Muscle layer of colon (tissue), 2 donors: ENCODE results near the gene CEP83.

Experiments used
- H3K27ac ChIP-seq: one replicate; pipeline ENCODE4 v1.7.0; 2013; ENCODE audit warnings: low read depth, mild to moderate bottlenecking, low read length, moderate library complexity
- H3K27me3 ChIP-seq, 2 donors: one replicate each; pipeline ENCODE4 v1.7.0; 2013; ENCODE audit warnings: low read length in 2 of 2, mild to moderate bottlenecking in 2 of 2; ENCODE audit not compliant: insufficient read depth in 2 of 2, control insufficient read depth in 1 of 2
- H3K36me3 ChIP-seq: one replicate; pipeline ENCODE4 v1.7.0; 2013; ENCODE audit warnings: mild to moderate bottlenecking, low read length; ENCODE audit not compliant: insufficient read depth
- H3K4me1 ChIP-seq: one replicate; pipeline ENCODE4 v1.7.0; 2013; ENCODE audit warnings: mild to moderate bottlenecking, low read length; ENCODE audit not compliant: insufficient read depth
- H3K4me3 ChIP-seq, 2 donors: one replicate each; pipeline ENCODE4 v1.7.0; 2013; ENCODE audit warnings: low read length in 2 of 2, low read depth in 1 of 2, mild to moderate bottlenecking in 1 of 2, moderate library complexity in 1 of 2
- H3K9ac ChIP-seq: one replicate; pipeline ENCODE4 v1.7.0; 2013; ENCODE audit warnings: low read length
- H3K9me3 ChIP-seq: one replicate; pipeline ENCODE4 v1.7.0; 2013; ENCODE audit warnings: mild to moderate bottlenecking, low read length
- donor health status: abdominal sarcoma.
- donor health status: Adenocarcinoma of cecum.

CEP83 gene

DNA sequence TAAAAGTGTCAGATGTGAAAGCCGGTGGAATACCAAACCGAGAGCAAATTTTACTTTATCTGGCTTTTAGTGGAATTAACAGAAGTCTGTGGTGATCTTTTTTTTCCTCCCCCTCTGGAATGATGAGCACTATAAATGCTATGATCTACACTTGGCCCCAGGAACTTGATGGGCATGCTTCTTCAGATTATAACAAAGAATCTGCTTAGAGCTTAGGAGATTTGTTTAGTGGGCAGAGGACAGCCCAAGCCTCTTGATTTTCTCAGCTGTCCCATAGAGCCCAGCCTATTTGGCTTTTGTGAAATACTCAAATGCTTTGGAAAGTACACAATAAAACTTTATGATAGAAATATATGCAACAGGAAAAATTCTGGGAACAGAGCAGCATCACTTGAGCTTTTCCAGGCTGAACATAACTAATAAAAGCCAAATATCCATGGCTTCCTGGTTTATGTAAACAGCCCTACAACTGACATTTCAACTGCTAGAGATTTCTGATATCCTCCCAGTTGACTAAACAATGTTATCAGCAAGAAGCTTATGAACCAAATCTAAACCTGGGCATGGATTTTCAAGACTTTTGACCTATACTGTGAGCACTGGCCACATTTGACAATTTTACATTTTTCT, 161.7 kb downstream of the CEP83 start:
- H3K36me3 ChIP-seq, result peaks cover 8% of the 10 kb centered on the region
- no peak overlapping the region for H3K9ac ChIP-seq
- no peaks in the 10 kb centered on the region for H3K27me3 ChIP-seq
- H3K27ac ChIP-seq, result no peak overlapping the region
- no peaks in the 10 kb centered on the region for H3K9me3 ChIP-seq
- H3K4me1 ChIP-seq, result peaks cover 20% of the 10 kb centered on the region
- H3K4me3 ChIP-seq, result no peak overlapping the region

DNA sequence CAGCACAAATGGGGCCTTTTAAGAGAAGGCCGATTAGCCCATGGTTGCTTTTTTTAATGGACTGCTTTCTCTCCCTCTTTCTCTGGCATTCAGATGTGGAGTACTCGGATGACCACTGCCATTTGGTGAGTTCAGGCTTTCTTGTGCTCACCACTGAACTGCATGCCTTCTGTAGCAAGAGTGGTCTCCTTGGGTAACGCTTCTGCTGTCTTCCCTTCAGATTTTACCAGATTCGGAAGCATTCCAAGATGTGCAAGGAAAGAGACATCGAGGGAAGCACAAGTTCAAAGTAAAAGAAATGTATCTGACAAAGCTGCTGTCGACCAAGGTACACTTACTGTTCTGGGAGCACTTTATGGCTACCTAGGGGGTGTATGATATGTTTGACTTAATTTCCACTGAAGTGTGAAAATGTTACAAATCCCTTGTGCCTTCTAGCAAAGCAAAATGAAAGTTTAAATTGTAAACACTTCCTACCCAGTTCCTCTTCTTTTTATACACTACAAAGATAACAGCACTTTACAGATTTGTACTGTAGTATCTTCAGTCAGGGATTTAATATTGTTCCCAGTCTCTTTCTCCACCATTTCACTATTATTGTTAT, 162.5 kb downstream of the CEP83 start:
- H3K36me3 ChIP-seq, result peaks cover 8% of the 10 kb centered on the region
- no peak overlapping the region for H3K9ac ChIP-seq
- peaks cover 20% of the 10 kb centered on the region for H3K4me1 ChIP-seq
- H3K27ac ChIP-seq, result no peak overlapping the region
- H3K4me3 ChIP-seq, result no peak overlapping the region
- no peaks in the 10 kb centered on the region for H3K27me3 ChIP-seq
- H3K9me3 ChIP-seq, result no peaks in the 10 kb centered on the region

DNA sequence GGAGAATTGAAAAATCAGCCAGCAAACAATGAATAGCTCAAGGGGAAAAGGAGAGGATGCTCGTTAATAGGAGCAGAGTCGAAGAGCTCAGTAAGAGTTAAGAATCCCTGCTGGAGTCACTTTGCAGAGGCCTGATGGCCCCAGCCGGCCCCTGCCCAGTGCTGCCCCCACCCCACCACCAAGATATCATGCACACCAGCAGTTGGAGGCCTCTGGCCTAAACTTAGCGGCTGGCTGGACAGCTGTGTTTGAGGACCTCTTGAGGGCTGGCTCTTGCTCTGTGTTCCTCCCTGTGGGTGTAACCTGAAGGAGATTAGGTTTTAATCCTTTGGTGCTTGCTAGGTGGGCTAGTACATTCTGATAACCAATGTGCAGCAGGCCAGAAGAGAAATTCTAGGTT, 169.3 kb downstream of the CEP83 start:
- Histone ChIP-seq H3K9ac (no peak overlapping the region), H3K4me3 (no peak overlapping the region), H3K36me3 (no peaks in the 10 kb centered on the region), H3K4me1 (peaks cover 27% of the 10 kb centered on the region), H3K27ac (no peak overlapping the region), H3K27me3 (no peaks in the 10 kb centered on the region), H3K9me3 (no peaks in the 10 kb centered on the region)

DNA sequence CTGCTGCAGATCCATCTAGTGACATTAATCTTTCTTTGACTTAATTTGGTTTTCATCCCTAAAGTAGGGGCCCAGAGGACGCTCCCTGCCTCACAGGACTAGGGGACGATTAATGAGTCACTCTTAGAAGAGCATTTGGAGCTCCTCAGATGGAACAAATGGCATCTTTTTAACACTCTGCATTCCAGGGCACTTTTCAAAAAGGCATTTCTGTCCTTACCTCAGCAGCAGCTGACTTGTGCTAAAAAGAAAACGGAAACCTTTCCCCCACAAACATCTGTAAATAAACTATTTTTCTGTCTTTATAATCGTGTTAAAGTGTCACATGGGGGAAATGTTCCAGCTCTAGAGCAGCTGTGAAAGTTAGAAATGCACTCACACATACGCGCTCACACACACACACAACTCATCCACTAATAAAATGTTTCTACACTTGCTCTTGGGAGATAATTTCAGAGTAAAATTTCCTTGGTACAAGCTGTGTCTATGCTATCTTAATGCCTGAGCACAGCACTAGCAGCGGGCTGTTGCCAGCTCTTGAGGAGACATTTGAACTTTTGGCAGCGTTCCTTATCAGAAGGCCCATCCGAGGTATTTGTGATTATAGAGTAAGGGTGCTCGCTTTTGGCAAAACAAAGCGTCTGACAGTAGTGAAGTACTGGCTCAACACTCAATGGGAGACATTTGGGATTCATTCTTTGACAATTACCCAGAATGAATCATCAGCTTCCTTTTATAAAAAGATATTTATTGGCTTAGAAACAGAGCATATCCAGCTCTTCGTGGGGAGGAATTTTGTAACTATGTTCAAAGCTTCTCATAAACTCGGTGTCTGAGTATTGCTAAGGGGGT, 170.0 kb downstream of the CEP83 start:
- H3K4me1 ChIP-seq, result peaks cover 28% of the 10 kb centered on the region
- no peak overlapping the region for H3K27ac ChIP-seq

DNA sequence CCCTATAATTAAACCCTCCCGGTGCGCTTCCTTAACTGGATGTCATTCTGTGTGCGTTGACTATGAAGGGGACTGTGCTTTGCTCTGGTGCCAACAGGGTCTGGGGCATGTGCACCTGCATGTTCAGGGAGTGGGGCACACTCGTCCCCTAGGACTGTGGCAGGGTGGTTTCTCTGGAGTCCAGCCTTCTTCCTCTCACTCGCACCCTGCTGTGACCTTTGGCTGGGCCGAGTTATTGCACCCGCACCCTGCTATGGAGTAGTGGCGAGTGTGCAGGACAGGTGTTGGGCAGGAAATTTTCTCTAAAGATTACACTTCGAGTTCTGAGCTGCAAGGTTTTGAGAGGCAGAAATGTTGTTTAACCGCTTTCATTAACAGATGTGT, 172.4 kb downstream of the CEP83 start:
- no peaks in the 10 kb centered on the region for H3K27me3 ChIP-seq
- no peak overlapping the region for H3K9ac ChIP-seq
- no peaks in the 10 kb centered on the region for H3K9me3 ChIP-seq
- no peak overlapping the region for H3K4me3 ChIP-seq
- no peaks in the 10 kb centered on the region for H3K36me3 ChIP-seq
- peaks cover 28% of the 10 kb centered on the region for H3K4me1 ChIP-seq
- no peak overlapping the region for H3K27ac ChIP-seq

More for the DNA sequence above, 170.0 kb downstream of the CEP83 start:
- Histone ChIP-seq H3K9me3 (no peaks in the 10 kb centered on the region), H3K36me3 (no peaks in the 10 kb centered on the region), H3K9ac (no peak overlapping the region), H3K4me3 (no peak overlapping the region), H3K27me3 (no peaks in the 10 kb centered on the region)

DNA sequence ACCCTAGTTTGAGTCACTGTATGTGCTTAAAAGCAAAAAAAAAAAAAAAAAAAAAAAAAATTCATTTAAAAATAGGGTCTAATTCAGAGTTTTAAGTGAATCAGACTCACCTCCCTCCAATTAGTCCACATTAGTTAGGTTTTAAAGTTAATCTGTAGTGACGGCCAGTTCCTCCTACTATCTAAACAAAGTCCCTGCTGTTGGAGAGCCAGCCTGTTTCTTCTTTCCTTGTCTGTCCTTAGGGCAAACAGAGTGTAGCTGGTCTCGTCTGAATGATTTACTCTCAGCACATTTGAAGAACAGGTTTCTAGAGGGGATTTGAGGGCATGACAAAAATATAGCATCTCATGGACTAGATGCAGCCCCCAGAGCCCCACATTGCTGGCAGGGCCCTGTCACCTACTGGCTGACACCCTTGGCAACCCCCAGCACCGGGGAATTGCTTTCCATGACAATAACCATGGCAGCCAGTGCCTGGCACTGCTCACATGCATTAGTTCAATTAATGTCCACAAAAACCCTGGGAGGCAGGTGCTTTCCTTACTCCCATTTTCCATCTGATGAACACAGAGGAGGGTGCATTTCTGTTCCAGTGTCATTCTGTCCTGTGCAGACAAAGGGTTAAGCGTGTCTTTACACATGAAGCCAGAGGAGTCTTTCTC, 173.0 kb downstream of the CEP83 start:
- Histone ChIP-seq H3K4me1 (peaks cover 28% of the 10 kb centered on the region), H3K9ac (no peak overlapping the region), H3K36me3 (no peaks in the 10 kb centered on the region), H3K27me3 (no peaks in the 10 kb centered on the region), H3K4me3 (no peak overlapping the region), H3K9me3 (no peaks in the 10 kb centered on the region), H3K27ac (no peak overlapping the region)

DNA sequence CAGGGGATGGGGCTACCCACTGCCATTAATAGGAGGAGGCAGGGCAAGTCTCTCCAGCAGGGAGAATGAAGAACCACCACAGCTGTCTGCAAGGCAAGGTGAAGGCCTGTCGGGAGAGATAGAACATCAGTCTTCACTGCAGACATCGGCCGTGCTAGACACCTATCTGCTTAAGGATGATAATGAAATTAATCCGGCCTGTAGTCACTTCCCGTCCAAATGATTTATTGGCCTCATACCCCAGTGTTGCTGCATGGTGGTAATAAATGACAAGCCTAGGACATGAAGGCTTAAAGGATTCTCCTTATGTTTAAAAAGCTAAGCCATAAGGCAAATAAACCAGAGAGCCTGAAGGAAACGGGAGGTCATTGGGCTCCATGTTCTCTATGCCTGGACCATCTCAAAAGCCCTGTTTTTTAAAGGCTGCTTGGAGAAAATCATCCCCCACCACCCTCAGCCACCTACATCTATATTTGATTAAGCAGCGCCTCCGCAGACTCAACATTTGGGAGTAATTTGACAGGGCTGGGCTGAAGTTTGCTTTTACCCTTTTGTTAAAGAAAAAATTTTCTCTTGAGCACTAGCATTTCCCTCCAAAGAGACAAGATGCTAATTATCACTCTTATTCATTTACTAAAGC, 173.6 kb downstream of the CEP83 start:
- H3K9ac ChIP-seq, result no peak overlapping the region
- H3K27ac ChIP-seq, result no peak overlapping the region
- no peaks in the 10 kb centered on the region for H3K36me3 ChIP-seq
- no peaks in the 10 kb centered on the region for H3K9me3 ChIP-seq
- no peaks in the 10 kb centered on the region for H3K27me3 ChIP-seq
- peaks cover 28% of the 10 kb centered on the region for H3K4me1 ChIP-seq
- H3K4me3 ChIP-seq, result no peak overlapping the region

DNA sequence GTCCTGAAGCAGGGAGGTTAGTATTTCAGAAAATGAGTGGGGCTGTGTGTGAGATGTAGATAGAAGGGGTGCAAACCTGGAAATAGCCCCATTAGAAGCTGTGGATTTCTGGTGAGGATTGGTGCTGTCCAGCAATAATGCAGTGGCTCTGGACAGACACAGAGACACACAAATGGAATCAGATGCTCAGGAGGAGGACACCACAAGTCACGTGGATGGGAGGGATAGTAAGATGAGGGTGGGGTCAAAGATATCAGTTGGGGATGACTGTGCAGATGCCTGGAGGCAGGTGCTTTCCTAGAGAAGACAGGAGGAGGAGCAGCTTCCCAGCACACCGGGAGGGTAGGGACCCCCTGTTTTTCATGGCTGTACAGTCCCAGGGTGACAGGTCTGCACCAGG, 174.8 kb downstream of the CEP83 start:
- H3K9ac ChIP-seq, result no peak overlapping the region
- no peaks in the 10 kb centered on the region for H3K27me3 ChIP-seq
- no peaks in the 10 kb centered on the region for H3K9me3 ChIP-seq
- peaks cover 20% of the 10 kb centered on the region for H3K4me1 ChIP-seq
- H3K36me3 ChIP-seq, result no peaks in the 10 kb centered on the region
- no peak overlapping the region for H3K4me3 ChIP-seq
- no peak overlapping the region for H3K27ac ChIP-seq

DNA sequence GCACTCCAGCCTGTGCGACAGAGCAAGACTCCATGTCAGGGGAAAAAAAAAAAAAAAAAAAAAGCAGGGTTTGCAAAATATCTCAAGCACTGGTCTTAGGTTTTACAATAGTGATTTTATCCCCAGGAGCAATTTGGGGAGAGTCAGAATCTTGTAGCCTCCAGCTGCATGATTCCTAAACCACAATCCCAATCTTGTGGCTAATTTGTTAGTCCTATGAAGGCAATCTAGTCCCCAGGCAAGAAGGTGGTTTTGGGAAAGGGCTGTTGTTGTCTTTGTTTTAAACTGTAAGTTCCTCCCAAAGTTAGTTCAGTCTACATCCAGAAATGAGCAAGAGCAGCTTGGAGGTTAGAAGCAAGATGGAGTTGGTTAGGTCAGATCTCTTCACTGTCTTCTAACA, 175.6 kb downstream of the CEP83 start:
- Histone ChIP-seq H3K36me3 (no peaks in the 10 kb centered on the region), H3K4me1 (peaks cover 12% of the 10 kb centered on the region), H3K27me3 (no peaks in the 10 kb centered on the region), H3K27ac (no peak overlapping the region), H3K9ac (no peak overlapping the region), H3K4me3 (no peak overlapping the region), H3K9me3 (no peaks in the 10 kb centered on the region)

DNA sequence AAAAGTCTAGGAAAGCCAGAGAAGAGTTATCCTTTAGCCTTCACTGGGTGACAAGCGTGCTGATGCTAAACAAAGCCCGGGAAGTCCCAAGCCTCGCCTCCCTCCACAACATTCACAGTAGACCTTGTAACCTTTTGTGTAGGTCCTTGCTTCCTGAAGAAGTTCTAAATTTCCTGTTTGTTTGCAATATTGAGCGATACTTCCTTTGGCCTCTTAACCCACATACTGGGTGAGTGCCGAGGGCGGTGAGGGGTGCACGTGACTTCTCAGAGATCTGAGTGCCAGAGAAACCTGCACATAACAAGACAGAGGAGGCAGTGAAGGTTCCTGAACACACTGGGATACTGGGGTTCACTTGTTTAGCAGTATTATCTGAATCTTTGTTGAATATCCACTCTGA, 177.0 kb downstream of the CEP83 start:
- Histone ChIP-seq H3K4me1 (peaks cover 10% of the 10 kb centered on the region), H3K9ac (no peak overlapping the region), H3K4me3 (no peak overlapping the region), H3K9me3 (no peaks in the 10 kb centered on the region), H3K36me3 (no peaks in the 10 kb centered on the region), H3K27ac (no peak overlapping the region), H3K27me3 (no peaks in the 10 kb centered on the region)

DNA sequence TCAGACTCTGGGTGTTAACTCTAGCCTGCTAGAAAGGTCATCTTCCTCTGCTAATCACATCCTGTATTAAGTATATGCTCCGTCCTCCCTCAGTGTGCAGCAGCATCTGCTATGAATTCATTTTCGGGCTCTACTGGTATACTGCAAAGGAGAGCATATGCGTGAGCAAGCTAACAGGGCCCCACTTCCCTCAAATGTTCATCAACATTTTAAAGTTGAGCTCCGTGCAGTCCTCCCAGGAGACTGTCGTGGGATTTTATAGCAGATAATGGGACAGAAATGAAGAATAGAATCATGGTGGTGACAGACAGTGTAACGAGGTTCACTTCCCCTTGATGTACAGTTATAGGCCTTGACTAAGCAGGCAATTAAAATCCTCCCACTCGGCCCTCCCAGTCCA, 179.6 kb downstream of the CEP83 start:
- Histone ChIP-seq H3K36me3 (peaks cover 2% of the 10 kb centered on the region), H3K27ac (no peak overlapping the region), H3K9me3 (no peaks in the 10 kb centered on the region), H3K27me3 (no peaks in the 10 kb centered on the region), H3K4me1 (no peaks in the 10 kb centered on the region), H3K9ac (no peak overlapping the region), H3K4me3 (no peak overlapping the region)
